HG02840 (cell line): Measurements from ENCODE around the gene CAMKK1.

Experiments used
- ATAC-seq: cut with Tn5 transposase; IDR thresholded peaks from one replicate; pipeline ENCODE4 v1.9.1; 2021; ENCODE audit warnings: mild to moderate bottlenecking, moderate library complexity, moderate number of reproducible peaks; ENCODE audit not compliant: unreplicated experiment, low FRiP score

CAMKK1 gene

GRCh38 chr17:3897731-3898130 is 4.9 kb upstream of the CAMKK1 start:
- no peak for ATAC-seq

- no peak for ATAC-seq
Observed at GRCh38 chr17:3896968-3897235, 4.0 kb upstream of the CAMKK1 start.

- no peak for ATAC-seq
Observed at GRCh38 chr17:3896108-3896967, 3.5 kb upstream of the CAMKK1 start.

- ATAC-seq = no peak
Observed at GRCh38 chr17:3895354-3895753, 2.5 kb upstream of the CAMKK1 start.

GRCh38 chr17:3894911-3895343 is 2.1 kb upstream of the CAMKK1 start:
- no peak for ATAC-seq

GRCh38 chr17:3894188-3894587 is 1.3 kb upstream of the CAMKK1 start:
- no peak for ATAC-seq

- ATAC-seq = no peak
Observed at GRCh38 chr17:3893720-3894116, 865 bp upstream of the CAMKK1 start.

- peak; percentile 5 for ATAC-seq
Observed at GRCh38 chr17:3892095-3892998, 506 bp downstream of the CAMKK1 start.

- no peak for ATAC-seq
Observed at GRCh38 chr17:3891626-3892094, 1.2 kb downstream of the CAMKK1 start.

GRCh38 chr17:3890878-3891219 is 2.0 kb downstream of the CAMKK1 start:
- no peak for ATAC-seq

GRCh38 chr17:3890082-3890877 is 2.6 kb downstream of the CAMKK1 start:
- ATAC-seq = no peak

GRCh38 chr17:3889325-3890012 is 3.4 kb downstream of the CAMKK1 start:
- no peak for ATAC-seq

GRCh38 chr17:3888343-3889171 is 4.3 kb downstream of the CAMKK1 start:
- no peak for ATAC-seq

- ATAC-seq = no peak
Observed at GRCh38 chr17:3887804-3888203, 5.0 kb downstream of the CAMKK1 start.

GRCh38 chr17:3887394-3887793 is 5.5 kb downstream of the CAMKK1 start:
- ATAC-seq = no peak

GRCh38 chr17:3886776-3887175 is 6.1 kb downstream of the CAMKK1 start:
- ATAC-seq = no peak

- ATAC-seq = no peak
Observed at GRCh38 chr17:3885970-3886369, 6.9 kb downstream of the CAMKK1 start.

GRCh38 chr17:3885271-3885670 is 7.6 kb downstream of the CAMKK1 start:
- no peak for ATAC-seq

GRCh38 chr17:3884188-3884587 is 8.7 kb downstream of the CAMKK1 start:
- ATAC-seq = no peak
